ENCODE results near the gene DEXI. TPM values are rescaled to one million over a fixed set of nuclear protein-coding genes. Genes with fewer than 3 reads are reported as not detected.

The DEXI gene
- total and polyA plus RNA-seq, 2 of the 13 experiments (the other 11 are each of a cell fraction or from before 2014, with no cell fraction given) = 51.5 to 70.4 TPM

- TF ChIP-seq CENPBD1 (CRISPR knock-in tag; IDR thresholded peaks at IDR 0.05; ENCODE audit: borderline replicate concordance, low read depth) = no peak
- peak; percentile 4; the same call in 1 of the 2 replicates for TF ChIP-seq KDM5B (CRISPR knock-in tag; IDR thresholded peaks at IDR 0.05; ENCODE audit: borderline replicate concordance)
- no peak for TF ChIP-seq ZKSCAN8 (CRISPR knock-in tag; IDR thresholded peaks at IDR 0.05; ENCODE audit: borderline replicate concordance)
- no peak for TF ChIP-seq ZUFSP (CRISPR knock-in tag; IDR thresholded peaks at IDR 0.05; ENCODE audit: borderline replicate concordance)
- 0 out of 2 replicates have a peak, but pooled peaks have one; percentile 19 for TF ChIP-seq POGK (CRISPR knock-in tag; conservative IDR thresholded peaks at IDR 0.05)
- TF ChIP-seq ISL2 (CRISPR knock-in tag; IDR thresholded peaks at IDR 0.05) = peak; percentile 33; the same call in 1 of the 2 replicates
- TF ChIP-seq NFAT5 (CRISPR knock-in tag; IDR thresholded peaks at IDR 0.05) = no peak
- no peak for TF ChIP-seq ZNF557 (CRISPR knock-in tag; IDR thresholded peaks at IDR 0.05)
- TF ChIP-seq ZNF746 (CRISPR knock-in tag; IDR thresholded peaks at IDR 0.05) = no peak
- TF ChIP-seq MNT (IDR thresholded peaks at IDR 0.05) = no peak
- no peak for TF ChIP-seq ZNF784 (CRISPR knock-in tag; IDR thresholded peaks at IDR 0.05; ENCODE audit: borderline replicate concordance)
- TF ChIP-seq CBFB (CRISPR knock-in tag; IDR thresholded peaks at IDR 0.05) = peak; percentile 77; the same call in 1 of the 2 replicates
- 0 out of 2 replicates have a peak, but pooled peaks have one; percentile 28 for TF ChIP-seq DNMT1 (CRISPR knock-in tag; IDR thresholded peaks at IDR 0.05)
- TF ChIP-seq EP300 (IDR thresholded peaks at IDR 0.05; ENCODE audit: low read depth in 2 of 2, low read length in 2 of 2) = no peak; a peak in 1 of 4 replicates
- 0 out of 2 replicates have a peak, but pooled peaks have one; percentile 54 for TF ChIP-seq EP300 (CRISPR knock-in tag; IDR thresholded peaks at IDR 0.05; ENCODE audit: borderline replicate concordance)
- no peak for TF ChIP-seq ZNF570 (CRISPR knock-in tag; IDR thresholded peaks at IDR 0.05; ENCODE audit: borderline replicate concordance)
Measured at GRCh38 chr16:10942352-10943063, at the start of gene DEXI (continued).
